HEK293 (cell line): Measurements from ENCODE around the gene SERPINE3.

Experiments
- BCL11B ChIP-seq: fragments of 450-650 bp; formaldehyde crosslinking; IDR thresholded peaks from 2 replicates; pipeline ENCODE4 v1.5.1; 2016; ENCODE audit warnings: low read depth, missing biosample characterization, missing genetic modification characterization
- SCRT2 ChIP-seq: fragments of 450-650 bp; formaldehyde crosslinking; IDR thresholded peaks from 2 replicates; pipeline ENCODE4 v1.5.1; 2016; ENCODE audit warnings: missing biosample characterization, missing genetic modification characterization
- SETDB1 ChIP-seq: IDR thresholded peaks from one replicate; pipeline ENCODE4 v1.6.1; 2017; ENCODE audit warnings: mild to moderate bottlenecking, low read length, moderate library complexity, mixed read lengths; ENCODE audit not compliant: insufficient read length
- TF ChIP-seq, protein P1 (sequence below): fragments of 450-650 bp; formaldehyde crosslinking; IDR thresholded peaks from 2 replicates; pipeline ENCODE4 v1.5.1; 2016; ENCODE audit warnings: missing biosample characterization, missing genetic modification characterization

GRCh38 chr13:51394724-51395123 lies 55.2 kb downstream of the SERPINE3 start:
- TF ChIP-seq BCL11B (tag by site-specific recombination): no peak
- TF ChIP-seq SETDB1: no peak
- no peak for TF ChIP-seq SCRT2 (tag by site-specific recombination)
- TF ChIP-seq, protein P1, sequence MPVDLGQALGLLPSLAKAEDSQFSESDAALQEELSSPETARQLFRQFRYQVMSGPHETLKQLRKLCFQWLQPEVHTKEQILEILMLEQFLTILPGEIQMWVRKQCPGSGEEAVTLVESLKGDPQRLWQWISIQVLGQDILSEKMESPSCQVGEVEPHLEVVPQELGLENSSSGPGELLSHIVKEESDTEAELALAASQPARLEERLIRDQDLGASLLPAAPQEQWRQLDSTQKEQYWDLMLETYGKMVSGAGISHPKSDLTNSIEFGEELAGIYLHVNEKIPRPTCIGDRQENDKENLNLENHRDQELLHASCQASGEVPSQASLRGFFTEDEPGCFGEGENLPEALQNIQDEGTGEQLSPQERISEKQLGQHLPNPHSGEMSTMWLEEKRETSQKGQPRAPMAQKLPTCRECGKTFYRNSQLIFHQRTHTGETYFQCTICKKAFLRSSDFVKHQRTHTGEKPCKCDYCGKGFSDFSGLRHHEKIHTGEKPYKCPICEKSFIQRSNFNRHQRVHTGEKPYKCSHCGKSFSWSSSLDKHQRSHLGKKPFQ (tag by site-specific recombination): no peak
